ENCODE data around the gene TSEN2.

Gene TSEN2

GRCh38 chr3:12462159-12462947 lies 21.9 kb upstream of the TSEN2 start:
- Histone ChIP-seq H3K23ac (ENCODE audit: low read length in 2 of 2) (no peak overlapping the region), H3K4ac (ENCODE audit: low read depth in 1 of 2, low read length in 2 of 2) (no peak overlapping the region), H3K14ac (ENCODE audit: low read length in 2 of 2) (no peak overlapping the region), H3K27me3 (ENCODE audit: control insufficient read depth in 1 of 2, insufficient read depth in 1 of 2, low read length in 2 of 2) (no peaks in the 10 kb centered on the region), H2BK120ac (ENCODE audit: low read depth, low read length) (no peak overlapping the region), H4K91ac (ENCODE audit: low read length) (peak overlapping the region; percentile 48), H2AK5ac (ENCODE audit: low read length, severe bottlenecking) (peak overlapping the region; percentile 17), H3K4me2 (ENCODE audit: low read length, poor library complexity, severe bottlenecking) (no peak overlapping the region), H2BK5ac (ENCODE audit: low read depth, low read length, poor library complexity, severe bottlenecking) (no peak overlapping the region), H3K18ac (ENCODE audit: low read depth in 1 of 2, low read length in 2 of 2) (no peak overlapping the region), H3K9ac (ENCODE audit: low read length) (no peak overlapping the region), H3K27ac (ENCODE audit: low read length, poor library complexity, severe bottlenecking) (no peak overlapping the region), H2AFZ (ENCODE audit: low read depth, low read length) (no peak overlapping the region), H3K4me1 (ENCODE audit: control insufficient read depth, insufficient read depth, low read depth, low read length) (peaks cover 8% of the 10 kb centered on the region), H2BK15ac (ENCODE audit: low read depth, poor library complexity, severe bottlenecking) (no peak overlapping the region), H2BK12ac (ENCODE audit: low read length in 2 of 2) (no peak overlapping the region), H4K8ac (ENCODE audit: low read length) (peak overlapping the region; percentile 45), H3K36me3 (ENCODE audit: control insufficient read depth in 1 of 2, insufficient read depth in 2 of 2, low read depth in 1 of 2, low read length in 2 of 2) (no peaks in the 10 kb centered on the region), H3K79me1 (replicated peaks; ENCODE audit: low read length, poor library complexity, severe bottlenecking) (no peaks in the 10 kb centered on the region), H3K9me3 (ENCODE audit: control insufficient read depth, low read length) (no peaks in the 10 kb centered on the region), H3K4me3 (ENCODE audit: insufficient read depth in 1 of 2, low read depth in 1 of 2, low read length in 2 of 2) (no peak overlapping the region)
- DNase-seq = no peak
- WGBS = 61% methylated on average over 9 of the region's 9 CpGs

GRCh38 chr3:12463686-12464085 lies 20.6 kb upstream of the TSEN2 start:
- H4K91ac ChIP-seq (ENCODE audit: low read length) = no peak overlapping the region
- H2BK120ac ChIP-seq (ENCODE audit: low read depth, low read length) = no peak overlapping the region
- H2BK15ac ChIP-seq (ENCODE audit: low read depth, poor library complexity, severe bottlenecking) = no peak overlapping the region
- H3K9ac ChIP-seq (ENCODE audit: low read length) = no peak overlapping the region
- H3K79me1 ChIP-seq (replicated peaks; ENCODE audit: low read length, poor library complexity, severe bottlenecking) = no peaks in the 10 kb centered on the region
- WGBS = 94% methylated on average over 1 of the region's 1 CpG
- H3K4me2 ChIP-seq (ENCODE audit: low read length, poor library complexity, severe bottlenecking) = peak overlapping the region; percentile 19
- no peak overlapping the region for H3K18ac ChIP-seq (ENCODE audit: low read depth in 1 of 2, low read length in 2 of 2)
- no peak overlapping the region for H2BK5ac ChIP-seq (ENCODE audit: low read depth, low read length, poor library complexity, severe bottlenecking)
- H3K4me1 ChIP-seq (ENCODE audit: control insufficient read depth, insufficient read depth, low read depth, low read length) = peaks cover 8% of the 10 kb centered on the region
- no peak overlapping the region for H3K23ac ChIP-seq (ENCODE audit: low read length in 2 of 2)
- H3K27me3 ChIP-seq (ENCODE audit: control insufficient read depth in 1 of 2, insufficient read depth in 1 of 2, low read length in 2 of 2) = no peaks in the 10 kb centered on the region
- H3K4ac ChIP-seq (ENCODE audit: low read depth in 1 of 2, low read length in 2 of 2) = no peak overlapping the region
- H2AK5ac ChIP-seq (ENCODE audit: low read length, severe bottlenecking) = peak overlapping the region; percentile 3
- H3K27ac ChIP-seq (ENCODE audit: low read length, poor library complexity, severe bottlenecking) = no peak overlapping the region
- H3K36me3 ChIP-seq (ENCODE audit: control insufficient read depth in 1 of 2, insufficient read depth in 2 of 2, low read depth in 1 of 2, low read length in 2 of 2) = no peaks in the 10 kb centered on the region
- no peak overlapping the region for H2BK12ac ChIP-seq (ENCODE audit: low read length in 2 of 2)
- no peak overlapping the region for H3K4me3 ChIP-seq (ENCODE audit: insufficient read depth in 1 of 2, low read depth in 1 of 2, low read length in 2 of 2)
- no peaks in the 10 kb centered on the region for H3K9me3 ChIP-seq (ENCODE audit: control insufficient read depth, low read length)
- no peak overlapping the region for H3K14ac ChIP-seq (ENCODE audit: low read length in 2 of 2)
- no peak for DNase-seq
- no peak overlapping the region for H2AFZ ChIP-seq (ENCODE audit: low read depth, low read length)
- no peak overlapping the region for H4K8ac ChIP-seq (ENCODE audit: low read length)

- H3K18ac ChIP-seq (ENCODE audit: low read depth in 1 of 2, low read length in 2 of 2) = no peak overlapping the region
- H3K27ac ChIP-seq (ENCODE audit: low read length, poor library complexity, severe bottlenecking) = no peak overlapping the region
- no peak overlapping the region for H2BK12ac ChIP-seq (ENCODE audit: low read length in 2 of 2)
- H3K79me1 ChIP-seq (replicated peaks; ENCODE audit: low read length, poor library complexity, severe bottlenecking) = no peaks in the 10 kb centered on the region
- no peak overlapping the region for H2BK120ac ChIP-seq (ENCODE audit: low read depth, low read length)
- H3K14ac ChIP-seq (ENCODE audit: low read length in 2 of 2) = no peak overlapping the region
- H2AK5ac ChIP-seq (ENCODE audit: low read length, severe bottlenecking) = peak overlapping the region; percentile 3
- H3K4ac ChIP-seq (ENCODE audit: low read depth in 1 of 2, low read length in 2 of 2) = no peak overlapping the region
- no peak overlapping the region for H3K23ac ChIP-seq (ENCODE audit: low read length in 2 of 2)
- H4K91ac ChIP-seq (ENCODE audit: low read length) = no peak overlapping the region
- H2AFZ ChIP-seq (ENCODE audit: low read depth, low read length) = no peak overlapping the region
- H2BK5ac ChIP-seq (ENCODE audit: low read depth, low read length, poor library complexity, severe bottlenecking) = no peak overlapping the region
- H3K4me2 ChIP-seq (ENCODE audit: low read length, poor library complexity, severe bottlenecking) = no peak overlapping the region
- DNase-seq = no peak
- H2BK15ac ChIP-seq (ENCODE audit: low read depth, poor library complexity, severe bottlenecking) = no peak overlapping the region
- H3K36me3 ChIP-seq (ENCODE audit: control insufficient read depth in 1 of 2, insufficient read depth in 2 of 2, low read depth in 1 of 2, low read length in 2 of 2) = no peaks in the 10 kb centered on the region
- no peaks in the 10 kb centered on the region for H3K27me3 ChIP-seq (ENCODE audit: control insufficient read depth in 1 of 2, insufficient read depth in 1 of 2, low read length in 2 of 2)
- H3K4me1 ChIP-seq (ENCODE audit: control insufficient read depth, insufficient read depth, low read depth, low read length) = peaks cover 8% of the 10 kb centered on the region
- H4K8ac ChIP-seq (ENCODE audit: low read length) = no peak overlapping the region
- no peak overlapping the region for H3K9ac ChIP-seq (ENCODE audit: low read length)
- H3K4me3 ChIP-seq (ENCODE audit: insufficient read depth in 1 of 2, low read depth in 1 of 2, low read length in 2 of 2) = no peak overlapping the region
- H3K9me3 ChIP-seq (ENCODE audit: control insufficient read depth, low read length) = no peaks in the 10 kb centered on the region
These were observed 20.1 kb upstream of the TSEN2 start for GRCh38 chr3:12464181-12464580.

GRCh38 chr3:12465151-12465835 lies 19.0 kb upstream of the TSEN2 start:
- no peak overlapping the region for H3K23ac ChIP-seq (ENCODE audit: low read length in 2 of 2)
- H2BK5ac ChIP-seq (ENCODE audit: low read depth, low read length, poor library complexity, severe bottlenecking) = peak overlapping the region; percentile 58
- H2AFZ ChIP-seq (ENCODE audit: low read depth, low read length) = no peak overlapping the region
- H3K27ac ChIP-seq (ENCODE audit: low read length, poor library complexity, severe bottlenecking) = peak overlapping the region; percentile 84
- peaks cover 10% of the 10 kb centered on the region for H3K4me1 ChIP-seq (ENCODE audit: control insufficient read depth, insufficient read depth, low read depth, low read length)
- H2BK12ac ChIP-seq (ENCODE audit: low read length in 2 of 2) = no peak overlapping the region
- H3K18ac ChIP-seq (ENCODE audit: low read depth in 1 of 2, low read length in 2 of 2) = no peak overlapping the region
- no peak overlapping the region for H4K8ac ChIP-seq (ENCODE audit: low read length)
- H3K4ac ChIP-seq (ENCODE audit: low read depth in 1 of 2, low read length in 2 of 2) = no peak overlapping the region
- H3K36me3 ChIP-seq (ENCODE audit: control insufficient read depth in 1 of 2, insufficient read depth in 2 of 2, low read depth in 1 of 2, low read length in 2 of 2) = no peaks in the 10 kb centered on the region
- H3K27me3 ChIP-seq (ENCODE audit: control insufficient read depth in 1 of 2, insufficient read depth in 1 of 2, low read length in 2 of 2) = no peaks in the 10 kb centered on the region
- H3K79me1 ChIP-seq (replicated peaks; ENCODE audit: low read length, poor library complexity, severe bottlenecking) = no peaks in the 10 kb centered on the region
- peak overlapping the region; percentile 89 for H2AK5ac ChIP-seq (ENCODE audit: low read length, severe bottlenecking)
- DNase-seq = no peak
- H3K4me2 ChIP-seq (ENCODE audit: low read length, poor library complexity, severe bottlenecking) = no peak overlapping the region
- H3K14ac ChIP-seq (ENCODE audit: low read length in 2 of 2) = no peak overlapping the region
- no peak overlapping the region for H2BK15ac ChIP-seq (ENCODE audit: low read depth, poor library complexity, severe bottlenecking)
- H3K9ac ChIP-seq (ENCODE audit: low read length) = no peak overlapping the region
- no peak overlapping the region for H2BK120ac ChIP-seq (ENCODE audit: low read depth, low read length)
- no peak overlapping the region for H4K91ac ChIP-seq (ENCODE audit: low read length)
- 92% methylated on average over 18 of the region's 18 CpGs for WGBS
- H3K9me3 ChIP-seq (ENCODE audit: control insufficient read depth, low read length) = no peaks in the 10 kb centered on the region
- no peak overlapping the region for H3K4me3 ChIP-seq (ENCODE audit: insufficient read depth in 1 of 2, low read depth in 1 of 2, low read length in 2 of 2)

All from mesenchymal stem cell (in vitro differentiated cells and primary cell).